ENCODE data around the gene METTL3.
"Not testable (repeated sequence)": the region's sequence is repeated elsewhere in the genome, so short reads cannot be mapped to it uniquely, and the experiment has no call there.

Gene METTL3

GRCh38 chr14:21510735-21511657, at the start of gene METTL3:
TSS of gene METTL3 (minus strand) at chr14:21511340. CDS start at chr14:21511223, 117 bp downstream.
- Histone ChIP-seq H3K36me3 (replicated peaks) (peaks cover 4% of the 10 kb centered on the region), H3K27me3 (replicated peaks) (no peaks in the 10 kb centered on the region), H3K4me3 (ENCODE audit: low read depth, low read length) (peak within 1 kb of the TSS; percentile 97), H3K27ac (peak within 1 kb of the TSS; percentile 87)
- in situ Hi-C loops (cut with HindIII; ENCODE audit: low pct_ligation_motif_present, low sequenced_read_pairs), result no loop called here
- TF ChIP-seq CTCF (IDR thresholded peaks at IDR 0.05; ENCODE audit: low read depth, low read length, missing control alignments), result no peak
- peak; percentile 100 for DNase-seq

GRCh38 chr14:21558703-21559170, 47.6 kb upstream of the METTL3 start:
- no peaks in the 10 kb centered on the region for H3K27me3 ChIP-seq (replicated peaks)
- DNase-seq, result no peak
- no peak overlapping the region for H3K4me3 ChIP-seq (ENCODE audit: low read depth, low read length)
- in situ Hi-C loops (cut with HindIII; ENCODE audit: low pct_ligation_motif_present, low sequenced_read_pairs), result no loop called here
- H3K27ac ChIP-seq, result no peak overlapping the region
- TF ChIP-seq CTCF (IDR thresholded peaks at IDR 0.05; ENCODE audit: low read depth, low read length, missing control alignments), result no peak
- no peaks in the 10 kb centered on the region for H3K36me3 ChIP-seq (replicated peaks)

- in situ Hi-C loops (cut with HindIII; ENCODE audit: low pct_ligation_motif_present, low sequenced_read_pairs), result no loop called here
- TF ChIP-seq CTCF (IDR thresholded peaks at IDR 0.05; ENCODE audit: low read depth, low read length, missing control alignments), result peak; percentile 61
- peak overlapping the region; percentile 37 for H3K4me3 ChIP-seq (ENCODE audit: low read depth, low read length)
- H3K27ac ChIP-seq, result peak overlapping the region; percentile 40
- no peaks in the 10 kb centered on the region for H3K27me3 ChIP-seq (replicated peaks)
- DNase-seq, result peak; percentile 81
- H3K36me3 ChIP-seq (replicated peaks), result no peaks in the 10 kb centered on the region
Measured at GRCh38 chr14:21557084-21557901, 46.2 kb upstream of the METTL3 start.

GRCh38 chr14:21556378-21557083, 45.4 kb upstream of the METTL3 start:
- in situ Hi-C loops (cut with HindIII; ENCODE audit: low pct_ligation_motif_present, low sequenced_read_pairs), result no loop called here
- no peak overlapping the region for H3K4me3 ChIP-seq (ENCODE audit: low read depth, low read length)
- no peak overlapping the region for H3K27ac ChIP-seq
- no peaks in the 10 kb centered on the region for H3K27me3 ChIP-seq (replicated peaks)
- no peaks in the 10 kb centered on the region for H3K36me3 ChIP-seq (replicated peaks)
- no peak for TF ChIP-seq CTCF (IDR thresholded peaks at IDR 0.05; ENCODE audit: low read depth, low read length, missing control alignments)
- DNase-seq, result no peak

- no peak for DNase-seq
- Histone ChIP-seq H3K27ac (no peak overlapping the region), H3K36me3 (replicated peaks) (no peaks in the 10 kb centered on the region), H3K4me3 (ENCODE audit: low read depth, low read length) (no peak overlapping the region), H3K27me3 (replicated peaks) (no peaks in the 10 kb centered on the region)
- no peak for TF ChIP-seq CTCF (IDR thresholded peaks at IDR 0.05; ENCODE audit: low read depth, low read length, missing control alignments)
- in situ Hi-C loops (cut with HindIII; ENCODE audit: low pct_ligation_motif_present, low sequenced_read_pairs), result no loop called here
Measured at GRCh38 chr14:21553266-21553665, 42.1 kb upstream of the METTL3 start.

- in situ Hi-C loops (cut with HindIII; ENCODE audit: low pct_ligation_motif_present, low sequenced_read_pairs); H3K27ac ChIP-seq; H3K4me3 ChIP-seq (ENCODE audit: low read depth, low read length); H3K27me3 ChIP-seq (replicated peaks); H3K36me3 ChIP-seq (replicated peaks); DNase-seq: not testable (repeated sequence)
Measured at GRCh38 chr14:21544588-21544987, 33.4 kb upstream of the METTL3 start.
